Fibroblast of lung (primary cell): ENCODE measurements around the gene RAB9A. TPM values are rescaled to one million over a fixed set of nuclear protein-coding genes. Genes with fewer than 3 reads are reported as not detected.
"Not testable (repeated sequence)": the region's sequence is repeated elsewhere in the genome, so short reads cannot be mapped to it uniquely, and the experiment has no call there.

Source experiments
- DNase-seq, 2 donors: peaks; one replicate each; pipeline versions ENCODE4 v3.0.0 to v3.0.0-alpha.2; 2010; ENCODE audit warnings: low read depth in 2 of 2
- H2AFZ ChIP-seq: 2 replicates; pipeline ENCODE4 v1.5.1; 2012; ENCODE audit warnings: low read length, control low read depth, inconsistent platforms
- H3K27ac ChIP-seq: 2 replicates; pipeline ENCODE4 v1.5.1; 2011; ENCODE audit warnings: low read length, control low read depth; ENCODE audit not compliant: insufficient read depth
- H3K27me3 ChIP-seq: 2 replicates; pipeline ENCODE4 v1.5.1; 2011; ENCODE audit warnings: mild to moderate bottlenecking, low read length; ENCODE audit not compliant: control insufficient read depth, insufficient read depth
- H3K36me3 ChIP-seq: 2 replicates; pipeline ENCODE4 v1.5.1; 2011; ENCODE audit warnings: low read length; ENCODE audit not compliant: control insufficient read depth, insufficient read depth
- H3K4me1 ChIP-seq: 2 replicates; pipeline ENCODE4 v1.5.1; 2011; ENCODE audit warnings: low read length; ENCODE audit not compliant: control insufficient read depth, insufficient read depth; ENCODE audit errors: extremely low read depth
- H3K4me2 ChIP-seq: 2 replicates; pipeline ENCODE4 v1.5.1; 2011; ENCODE audit warnings: low read length, control low read depth; ENCODE audit not compliant: insufficient read depth; ENCODE audit errors: extremely low read depth
- H3K4me3 ChIP-seq, 4 experiments: fragments of 200-600 bp in 1 of 4; sonication (generic) in 1 of 4; replicated peaks in 1 of 4; 2 replicates each; pipeline ENCODE4 v1.5.1; 2011 to 2016; ENCODE audit warnings: low read length in 4 of 4, low read depth in 3 of 4, mild to moderate bottlenecking in 3 of 4, control low read depth in 2 of 4, inconsistent platforms in 1 of 4, mixed read lengths in 1 of 4; ENCODE audit not compliant: insufficient read depth in 1 of 4; ENCODE audit errors: control extremely low read depth in 1 of 4
- H3K79me2 ChIP-seq: 2 replicates; pipeline ENCODE4 v1.5.1; 2012; ENCODE audit warnings: mild to moderate bottlenecking, low read length, inconsistent platforms; ENCODE audit not compliant: control insufficient read depth, insufficient read depth
- H3K9ac ChIP-seq: 2 replicates; pipeline ENCODE4 v1.5.1; 2011; ENCODE audit warnings: mild to moderate bottlenecking, low read length, control low read depth; ENCODE audit not compliant: insufficient read depth
- H3K9me3 ChIP-seq: 2 replicates; pipeline ENCODE4 v1.5.1; 2012; ENCODE audit warnings: low read depth, low read length; ENCODE audit not compliant: control insufficient read depth, insufficient read depth
- H4K20me1 ChIP-seq: 2 replicates; pipeline ENCODE4 v1.5.1; 2011; ENCODE audit warnings: low read length; ENCODE audit not compliant: control insufficient read depth, insufficient read depth; ENCODE audit errors: extremely low read depth
- CTCF ChIP-seq, 2 donors: IDR thresholded peaks in 1 of 2; conservative IDR thresholded peaks in 1 of 2; 1 replicate in 1 of 2; 2 replicates in 1 of 2; pipeline ENCODE4 v1.5.1; 2011 to 2012; ENCODE audit warnings: low read length in 2 of 2, control low read depth in 1 of 2, inconsistent platforms in 1 of 2, low read depth in 1 of 2, mild to moderate bottlenecking in 1 of 2
- EZH2 ChIP-seq: IDR thresholded peaks from 2 replicates; pipeline ENCODE4 v1.5.1; 2012; ENCODE audit warnings: low read length, control low read depth, mild to moderate bottlenecking; ENCODE audit errors: missing control alignments
- polyA plus RNA-seq, 2 donors: library from polyadenylated mRNA; depleted of rRNA in 1 of 2; stranded (reverse) in 1 of 2; unstranded in 1 of 2; fragments of >200 nt; gene quantifications; 2 replicates each; pipeline ENCODE4 v1.2.1, GENCODE V29; 2011 to 2012; ENCODE audit warnings: missing spikeins in 1 of 2
- total RNA-seq: library from RNA; depleted of rRNA; stranded (reverse); fragments of >200 nt; gene quantifications from 2 replicates; pipeline ENCODE4 v1.2.1, GENCODE V29; 2014

Gene RAB9A
- total and polyA plus RNA-seq, 2 donors (not counting 1 experiment from before 2014, with no cell fraction given) = 40.3 to 44.2 TPM

DNA sequence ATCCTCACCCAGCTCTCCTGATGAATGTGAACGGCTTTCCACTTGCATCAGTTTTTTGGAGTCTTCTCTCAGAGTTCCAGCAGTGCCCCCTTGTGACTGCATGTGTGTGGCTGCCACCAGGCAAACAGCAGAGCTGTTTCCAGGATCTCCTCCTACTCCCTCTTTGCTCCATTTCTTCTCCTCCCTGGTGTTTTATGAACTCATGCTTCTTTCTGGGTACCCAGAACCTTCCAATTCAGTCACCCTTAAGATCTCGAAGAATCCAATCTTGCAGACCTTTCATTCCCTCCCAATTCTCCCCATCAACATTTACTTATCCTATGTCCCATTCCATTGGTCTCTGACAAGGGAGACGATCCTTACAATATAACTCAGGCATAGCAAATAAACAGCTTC is 42.8 kb upstream of the RAB9A start:
- Histone ChIP-seq H4K20me1 (no peaks in the 10 kb centered on the region), H3K79me2 (no peaks in the 10 kb centered on the region), H3K4me2 (no peak overlapping the region), H3K9me3 (no peaks in the 10 kb centered on the region), H3K4me3 (no peak overlapping the region), H3K9ac (no peak overlapping the region), H3K36me3 (no peaks in the 10 kb centered on the region), H3K27me3 (no peaks in the 10 kb centered on the region), H3K27ac (no peak overlapping the region), H3K4me1 (peaks cover 8% of the 10 kb centered on the region), H2AFZ (no peak overlapping the region)
- peak; percentile 42 to 75 for DNase-seq
- TF ChIP-seq CTCF (conservative IDR thresholded peaks at IDR 0.05 in 1 of 2, IDR thresholded peaks at IDR 0.05 in 1 of 2; ENCODE audit: low read depth in 1 of 2, low read length in 2 of 2) (peak; percentile 66 to 70), EZH2 (no peak)

DNA sequence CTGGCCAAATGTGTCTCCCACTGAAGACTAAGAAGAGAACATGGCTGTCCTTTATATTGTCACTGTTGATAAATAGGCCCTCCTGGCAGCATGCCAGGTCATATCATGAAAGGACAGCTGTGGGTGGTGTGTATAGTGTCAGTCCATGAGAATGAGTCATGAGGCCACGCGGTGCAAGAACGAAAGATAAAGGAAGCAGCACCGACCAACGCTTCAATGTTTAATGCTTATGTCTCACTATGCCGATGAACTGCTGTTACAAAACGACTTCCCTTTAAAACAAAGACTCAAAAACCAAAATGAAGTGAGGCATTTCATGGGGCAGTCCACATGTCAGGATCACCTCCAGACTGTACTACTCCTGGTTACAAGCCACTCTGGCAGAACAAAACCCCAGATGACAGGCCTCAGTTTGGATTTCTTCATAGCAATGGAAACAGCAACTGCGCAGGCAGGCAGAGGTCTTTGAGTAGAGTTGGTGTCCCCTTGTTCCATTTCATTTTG is 41.2 kb upstream of the RAB9A start:
- peaks cover 8% of the 10 kb centered on the region for H3K4me1 ChIP-seq
- H3K27me3 ChIP-seq = no peaks in the 10 kb centered on the region
- H3K9me3 ChIP-seq = no peaks in the 10 kb centered on the region
- TF ChIP-seq CTCF (conservative IDR thresholded peaks at IDR 0.05 in 1 of 2, IDR thresholded peaks at IDR 0.05 in 1 of 2; ENCODE audit: low read depth in 1 of 2, low read length in 2 of 2) = no peak
- TF ChIP-seq EZH2 = no peak
- no peaks in the 10 kb centered on the region for H4K20me1 ChIP-seq
- peak overlapping the region; percentile 3 for H3K27ac ChIP-seq
- H3K9ac ChIP-seq = no peak overlapping the region
- H3K4me2 ChIP-seq = peak overlapping the region; percentile 1
- no peak overlapping the region for H2AFZ ChIP-seq
- peak; percentile 79 to 91 for DNase-seq
- no peak overlapping the region for H3K4me3 ChIP-seq
- H3K36me3 ChIP-seq = no peaks in the 10 kb centered on the region
- H3K79me2 ChIP-seq = no peaks in the 10 kb centered on the region

DNA sequence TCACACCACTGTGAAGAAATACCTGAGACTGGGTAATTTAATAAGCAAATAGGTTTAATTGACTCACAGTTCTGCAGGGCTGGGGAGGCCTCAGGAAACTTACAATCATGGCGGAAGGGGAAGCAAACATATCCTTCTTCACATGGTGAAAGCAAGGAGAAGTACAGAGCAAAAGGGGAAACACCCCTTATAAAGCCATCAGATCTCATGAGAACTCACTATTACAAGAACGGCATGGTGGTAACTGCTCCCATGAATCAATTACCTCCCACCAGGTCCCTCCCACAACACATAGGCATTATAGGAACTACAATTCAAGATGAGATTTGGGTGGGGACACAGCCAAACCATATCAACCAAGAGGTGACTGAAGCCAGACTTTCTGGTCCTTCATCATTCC is 40.6 kb upstream of the RAB9A start:
- not testable (repeated sequence) for H3K9me3 ChIP-seq, H4K20me1 ChIP-seq, DNase-seq, H3K27me3 ChIP-seq, H3K4me3 ChIP-seq, H2AFZ ChIP-seq, H3K4me2 ChIP-seq, H3K9ac ChIP-seq, H3K27ac ChIP-seq, H3K4me1 ChIP-seq, H3K79me2 ChIP-seq, H3K36me3 ChIP-seq
